SK-N-SH (cell line): ENCODE results near the gene PCNT. TPM values are rescaled to one million over a fixed set of nuclear protein-coding genes. Genes with fewer than 3 reads are reported as not detected.

Source experiments
- CTCF ChIA-PET: fragments of 300-600, 350-600 bp; formaldehyde crosslinking; extraction: SDS; loops from one replicate; lab custom pipeline; 2021; lab: Yijun Ruan, JAX
- POLR2A ChIA-PET: fragments of 350-600 bp; sonication (Branson Sonifier 250); formaldehyde crosslinking; extraction: SDS; loops from one replicate; lab custom pipeline; 2020; ENCODE audit warnings: antibody characterized with exemption, inconsistent platforms; lab: Yijun Ruan, JAX
- DNase-seq: peaks from one replicate; pipeline ENCODE4 v3.0.0; 2012
- H2AFZ ChIP-seq: fragments of 200-600 bp; sonication (generic); 2 replicates; pipeline ENCODE4 v1.8.1; 2016; ENCODE audit warnings: antibody characterized with exemption, mild to moderate bottlenecking, low read depth
- H3F3A ChIP-seq: fragments of 200-600 bp; sonication (generic); replicated peaks from 2 replicates; pipeline ENCODE3; 2016; ENCODE audit warnings: antibody characterized with exemption, mild to moderate bottlenecking; ENCODE audit not compliant: insufficient read depth
- H3K27ac ChIP-seq, 2 experiments: fragments of 200-500 bp in 1 of 2; fragments of 200-600 bp in 1 of 2; sonication (Bioruptor generic) in 1 of 2; sonication (generic), shearing (Covaris generic) in 1 of 2; 2 replicates each; pipeline versions ENCODE4 v1.5.1 to v1.6.1; 2014 to 2016; ENCODE audit warnings: low read depth in 2 of 2, inconsistent platforms in 1 of 2, low read length in 1 of 2, mild to moderate bottlenecking in 1 of 2, mixed read lengths in 1 of 2
- H3K27me3 ChIP-seq: fragments of 200-600 bp; sonication (generic), shearing (Covaris generic); 2 replicates; pipeline ENCODE4 v1.6.1; 2016; ENCODE audit warnings: mixed run types; ENCODE audit not compliant: insufficient read depth
- H3K36me3 ChIP-seq, 2 experiments: fragments of 200-500 bp in 1 of 2; fragments of 200-600 bp in 1 of 2; sonication (Bioruptor generic) in 1 of 2; sonication (generic) in 1 of 2; replicated peaks in 1 of 2; 2 replicates each; pipeline versions ENCODE3 to v1.5.1; 2014 to 2016; ENCODE audit warnings: low read length in 1 of 2, mild to moderate bottlenecking in 1 of 2; ENCODE audit not compliant: insufficient read depth in 2 of 2, control insufficient read depth in 1 of 2
- H3K4me1 ChIP-seq, 2 experiments: fragments of 200-500 bp in 1 of 2; fragments of 200-600 bp in 1 of 2; sonication (Bioruptor generic) in 1 of 2; sonication (generic), shearing (Covaris generic) in 1 of 2; 2 replicates each; pipeline versions ENCODE4 v1.5.1 to v1.6.1; 2014 to 2016; ENCODE audit warnings: low read depth in 1 of 2, low read length in 1 of 2, mixed run types in 1 of 2; ENCODE audit not compliant: insufficient read depth in 2 of 2, control insufficient read depth in 1 of 2
- H3K4me2 ChIP-seq: fragments of 200-600 bp; sonication (generic), shearing (Covaris generic); 2 replicates; pipeline ENCODE4 v1.6.1; 2017; ENCODE audit warnings: mixed run types
- H3K4me3 ChIP-seq, 2 experiments: fragments of 200-500 bp in 1 of 2; fragments of 200-600 bp in 1 of 2; sonication (Bioruptor generic) in 1 of 2; sonication (generic), shearing (Covaris generic) in 1 of 2; 2 replicates each; pipeline versions ENCODE4 v1.5.1 to v1.8.1; 2014 to 2016; ENCODE audit warnings: low read depth in 2 of 2, inconsistent platforms in 1 of 2, low read length in 1 of 2, mild to moderate bottlenecking in 1 of 2, mixed read lengths in 1 of 2, moderate library complexity in 1 of 2
- H3K79me2 ChIP-seq: fragments of 200-600 bp; sonication (generic); 2 replicates; pipeline ENCODE4 v1.8.1; 2017; ENCODE audit warnings: mild to moderate bottlenecking; ENCODE audit not compliant: insufficient read depth
- H3K9ac ChIP-seq: fragments of 200-600 bp; sonication (generic); 2 replicates; pipeline ENCODE4 v1.6.1; 2017; ENCODE audit warnings: mixed run types
- H3K9me2 ChIP-seq: fragments of 200-600 bp; sonication (generic); 2 replicates; pipeline ENCODE4 v1.6.1; 2017; ENCODE audit warnings: mixed run types
- H3K9me3 ChIP-seq: fragments of 200-600 bp; sonication (generic); 2 replicates; pipeline ENCODE4 v1.6.1; 2017; ENCODE audit warnings: mixed run types, mild to moderate bottlenecking, moderate library complexity
- H4K20me1 ChIP-seq: fragments of 200-600 bp; sonication (generic); 2 replicates; pipeline ENCODE4 v1.6.1; 2017; ENCODE audit warnings: mild to moderate bottlenecking, mixed run types; ENCODE audit not compliant: insufficient read depth
- FOXM1 ChIP-seq: IDR thresholded peaks from 2 replicates; pipeline ENCODE4 v1.4.0; 2012; ENCODE audit warnings: low read depth, mild to moderate bottlenecking
- GATA2 ChIP-seq: sonication (generic); formaldehyde crosslinking; IDR thresholded peaks from 2 replicates; pipeline ENCODE4 v1.5.0; 2020; ENCODE audit warnings: mild to moderate bottlenecking, missing genetic modification reagents
- MXI1 ChIP-seq: IDR thresholded peaks from 2 replicates; pipeline ENCODE4 v1.6.1; 2012; ENCODE audit warnings: mild to moderate bottlenecking, low read depth, low read length, improper control_type of control experiment
- NRF1 ChIP-seq: IDR thresholded peaks from 2 replicates; pipeline ENCODE4 v1.6.1; 2012; ENCODE audit warnings: low read depth, mild to moderate bottlenecking, low read length
- POLR2AphosphoS5 ChIP-seq: IDR thresholded peaks from 2 replicates; pipeline ENCODE4 v1.6.1; 2012; ENCODE audit warnings: low read depth, low read length
- WGBS: methylation state at CpG from one replicate; pipeline ENCODE4 v1.1.6; 2017; ENCODE audit warnings: low lambda C conversion rate; 5-methylcytosine and 5-hydroxymethylcytosine counted together
- polyA plus RNA-seq, 3 experiments: library from polyadenylated mRNA; depleted of rRNA; stranded (reverse); fragments of >200 nt; gene quantifications; 2 replicates each; pipeline ENCODE4 v1.2.3, GENCODE V29; 2012
- TF ChIP-seq, protein P1 (sequence below): fragments of 150-350 bp; IDR thresholded peaks from 2 replicates; pipeline ENCODE4 v1.6.1; 2017; ENCODE audit warnings: antibody characterized with exemption, low read length, low read depth, borderline replicate concordance

The PCNT gene
- polyA plus RNA-seq, 1 of the 3 experiments (the other 2 are of a cell fraction) = 15.7 TPM

DNA sequence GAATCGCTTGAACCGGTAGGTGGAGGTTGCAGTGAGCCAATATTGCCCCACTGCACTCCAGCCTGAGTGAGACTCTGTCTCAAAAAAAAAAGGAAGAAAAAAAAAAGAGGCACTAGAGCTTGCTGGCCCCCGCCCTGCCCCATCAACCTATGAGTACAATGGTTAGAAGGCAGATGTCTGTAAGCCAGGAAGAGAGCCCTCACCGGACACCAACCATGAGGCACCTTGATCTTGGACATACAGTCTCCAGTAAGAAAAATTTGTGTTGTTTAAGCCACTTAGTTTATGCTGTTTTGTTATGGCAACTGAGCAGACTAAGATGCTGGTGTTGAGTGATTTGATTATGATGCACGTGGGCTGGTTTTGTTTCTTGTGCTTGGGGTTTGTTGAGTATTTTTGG, 168.9 kb downstream of the PCNT start:
- no peak for DNase-seq
- Histone ChIP-seq H3K79me2 (peaks cover 37% of the 10 kb centered on the region), H3K27me3 (no peaks in the 10 kb centered on the region), H3K4me1 (no peaks in the 10 kb centered on the region; a peak in 1 of 4 replicates), H3K4me3 (no peak overlapping the region), H3F3A (no peaks in the 10 kb centered on the region), H3K9me2 (no peaks in the 10 kb centered on the region), H3K36me3 (peaks cover 35 to 46% of the 10 kb centered on the region in 2 experiments), H4K20me1 (no peaks in the 10 kb centered on the region)
- 92% methylated on average over 5 of the region's 5 CpGs for WGBS
- ChIA-PET POLR2A (interaction anchor here (0.6 kb wide), 1 partner anchor 256 kb away, joined by 9 read pairs; no protein-coding TSS in a partner anchor), CTCF (interaction anchor here (0.6 kb wide), 1 partner anchor 8 kb away, joined by 3 read pairs; no protein-coding TSS in a partner anchor)
- TF ChIP-seq FOXM1 (no peak), POLR2AphosphoS5 (no peak), MXI1 (no peak)
- TF ChIP-seq, all 33 proteins: peak for 0
- H2AFZ ChIP-seq = no peak overlapping the region
- H3K9me3 ChIP-seq = no peaks in the 10 kb centered on the region
- no peak overlapping the region for H3K9ac ChIP-seq
- no peak overlapping the region for H3K27ac ChIP-seq
- H3K4me2 ChIP-seq = no peak overlapping the region

DNA sequence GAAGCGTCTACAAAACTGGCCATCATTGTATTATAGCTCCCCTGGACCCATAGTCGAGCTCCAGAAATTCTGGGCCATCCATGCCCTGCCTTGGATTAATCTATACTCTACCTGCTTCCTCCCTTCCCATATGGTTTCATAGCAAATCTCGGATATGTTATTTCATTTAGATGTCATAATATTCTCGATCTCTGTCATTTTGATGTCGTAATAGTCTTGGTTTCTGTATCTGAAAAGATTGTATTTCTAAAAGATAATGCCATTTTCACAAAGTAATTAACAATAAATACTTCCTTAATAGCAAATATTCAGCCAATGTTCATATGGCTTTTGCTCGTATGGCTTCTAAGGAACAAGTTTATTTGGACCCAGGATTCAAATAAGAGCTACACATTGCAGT, 169.9 kb downstream of the PCNT start:
- Histone ChIP-seq H3K9ac (no peak overlapping the region), H3K4me1 (no peaks in the 10 kb centered on the region; a peak in 1 of 4 replicates)
- POLR2A ChIA-PET = no interaction called here
- TF ChIP-seq, protein P1, sequence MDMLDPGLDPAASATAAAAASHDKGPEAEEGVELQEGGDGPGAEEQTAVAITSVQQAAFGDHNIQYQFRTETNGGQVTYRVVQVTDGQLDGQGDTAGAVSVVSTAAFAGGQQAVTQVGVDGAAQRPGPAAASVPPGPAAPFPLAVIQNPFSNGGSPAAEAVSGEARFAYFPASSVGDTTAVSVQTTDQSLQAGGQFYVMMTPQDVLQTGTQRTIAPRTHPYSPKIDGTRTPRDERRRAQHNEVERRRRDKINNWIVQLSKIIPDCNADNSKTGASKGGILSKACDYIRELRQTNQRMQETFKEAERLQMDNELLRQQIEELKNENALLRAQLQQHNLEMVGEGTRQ = no peak
- TF ChIP-seq NRF1 (no peak), GATA2 (CRISPR knock-in tag) (no peak)
- TF ChIP-seq, all 33 proteins: peak for 0
- no peaks in the 10 kb centered on the region for H3K9me2 ChIP-seq
- H2AFZ ChIP-seq = no peak overlapping the region
- peaks cover 37 to 52% of the 10 kb centered on the region in 2 experiments for H3K36me3 ChIP-seq
- WGBS = 94% methylated on average over 6 of the region's 6 CpGs
- no peaks in the 10 kb centered on the region for H3F3A ChIP-seq
- H3K27me3 ChIP-seq = no peaks in the 10 kb centered on the region
- DNase-seq = no peak
- no peaks in the 10 kb centered on the region for H3K9me3 ChIP-seq
- peaks cover 27% of the 10 kb centered on the region for H3K79me2 ChIP-seq
- H4K20me1 ChIP-seq = no peaks in the 10 kb centered on the region
- H3K4me3 ChIP-seq = no peak overlapping the region
- no peak overlapping the region for H3K27ac ChIP-seq
- CTCF ChIA-PET = no interaction called here
- H3K4me2 ChIP-seq = no peak overlapping the region

Other genes with a start within 250 kb of the PCNT start
- 66.6 and 108 TPM in 2 replicates for gene COL6A2, start 226.0 kb upstream of the PCNT start, polyA plus RNA-seq (2012; rRNA removed)
- gene FTCD, start 168.6 kb upstream of the PCNT start, polyA plus RNA-seq (2012; rRNA removed) = 0.33 and 0.37 TPM in 2 replicates
- 4.8 and 8.3 TPM in 2 replicates for gene SPATC1L, start 139.7 kb upstream of the PCNT start, polyA plus RNA-seq (2012; rRNA removed)
- gene LSS, start 95.4 kb upstream of the PCNT start, polyA plus RNA-seq (2012; rRNA removed) = 38.7 and 41.8 TPM in 2 replicates
- 42.9 and 46.9 TPM in 2 replicates for gene MCM3AP, start 38.5 kb upstream of the PCNT start, polyA plus RNA-seq (2012; rRNA removed)
- 44.5 and 47.5 TPM in 2 replicates for gene YBEY, start 37.8 kb upstream of the PCNT start, polyA plus RNA-seq (2012; rRNA removed)
- gene C21orf58, start 286 bp upstream of the PCNT start, polyA plus RNA-seq (2012; rRNA removed) = 6.6 and 9.7 TPM in 2 replicates
- gene DIP2A, start 134.7 kb downstream of the PCNT start, polyA plus RNA-seq (2012; rRNA removed) = 26.9 and 33.1 TPM in 2 replicates